ENCODE data around the gene MGLL.

GRCh38 chr3:127764301-127764700, 58.0 kb downstream of the MGLL start:
- no peak for TF ChIP-seq EZH2phosphoT487 (IDR thresholded peaks at IDR 0.05; ENCODE audit: insufficient read depth, low read depth)
- TF ChIP-seq EZH2 (IDR thresholded peaks at IDR 0.05; ENCODE audit: insufficient read depth, poor library complexity, severe bottlenecking), result no peak
